H1 (cell line): ENCODE results near the gene RDH11. TPM values are rescaled to one million over a fixed set of nuclear protein-coding genes. Genes with fewer than 3 reads are reported as not detected.

Experiments
- CTCF ChIA-PET: fragments of 300-600 bp; sonication (Branson Sonifier 250); formaldehyde crosslinking; loops from one replicate; lab custom pipeline; 2021; ENCODE audit not compliant: partially characterized antibody; lab: Charles Lee
- POLR2A ChIA-PET: fragments of 300-600 bp; sonication (Branson Sonifier 250); formaldehyde crosslinking; loops from one replicate; lab custom pipeline; 2021; ENCODE audit warnings: inconsistent platforms; ENCODE audit not compliant: partially characterized antibody; lab: Charles Lee
- DNase-seq, 2 experiments: peaks; one replicate each; pipeline versions ENCODE4 v3.0.0 to v3.0.0-alpha.2; 2010 to 2022; ENCODE audit warnings: low spot score in 2 of 2, low read depth in 1 of 2, mixed read lengths in 1 of 2
- FAIRE-seq: peaks from 2 replicates; lab custom pipeline; 2011; peaks lifted over from hg19 to GRCh38; lab: Jason Lieb, UNC
- H2AFZ ChIP-seq: 2 replicates; pipeline ENCODE4 v1.8.1; 2012; ENCODE audit warnings: low read length, inconsistent platforms
- H2AK5ac ChIP-seq: 2 replicates; pipeline ENCODE4 v1.6.1; 2013; ENCODE audit warnings: low read depth, low read length
- H2BK120ac ChIP-seq: replicated peaks from 2 replicates; pipeline ENCODE3; 2013; ENCODE audit warnings: low read depth, low read length, inconsistent platforms
- H2BK12ac ChIP-seq: 2 replicates; pipeline ENCODE4 v1.6.1; 2013; ENCODE audit warnings: low read depth, low read length
- H2BK15ac ChIP-seq: 2 replicates; pipeline ENCODE4 v1.6.1; 2013; ENCODE audit warnings: low read length
- H2BK20ac ChIP-seq: 2 replicates; pipeline ENCODE4 v1.6.1; 2013; ENCODE audit warnings: low read length
- H2BK5ac ChIP-seq: 2 replicates; pipeline ENCODE4 v1.6.1; 2013; ENCODE audit warnings: low read depth, low read length
- H3K14ac ChIP-seq: 2 replicates; pipeline ENCODE4 v1.6.1; 2013; ENCODE audit warnings: inconsistent platforms; ENCODE audit not compliant: insufficient read length
- H3K18ac ChIP-seq: 2 replicates; pipeline ENCODE4 v1.6.1; 2013; ENCODE audit warnings: low read length; ENCODE audit errors: extremely low read depth
- H3K23ac ChIP-seq: 2 replicates; pipeline ENCODE4 v1.6.1; 2013; ENCODE audit warnings: inconsistent platforms; ENCODE audit not compliant: insufficient read length
- H3K23me2 ChIP-seq: 2 replicates; pipeline ENCODE4 v1.6.1; 2013; ENCODE audit warnings: low read depth, low read length
- H3K27ac ChIP-seq: 2 replicates; pipeline ENCODE4 v1.6.1; 2011; ENCODE audit warnings: low read depth, low read length, inconsistent platforms
- H3K27me3 ChIP-seq, 4 experiments: replicated peaks in 1 of 4; 1 replicate in 1 of 4; 2 replicates in 3 of 4; pipeline versions ENCODE4 v1.6.1 to v1.8.1; 2011 to 2013; ENCODE audit warnings: low read length in 3 of 4, mild to moderate bottlenecking in 3 of 4, inconsistent platforms in 2 of 4, mixed read lengths in 2 of 4, moderate library complexity in 1 of 4; ENCODE audit not compliant: control insufficient read depth in 3 of 4, insufficient read depth in 3 of 4; ENCODE audit errors: extremely low read depth in 1 of 4
- H3K36me3 ChIP-seq, 4 experiments: 2 replicates each; pipeline versions ENCODE4 v1.6.1 to v1.8.1; 2011 to 2013; ENCODE audit warnings: mild to moderate bottlenecking in 4 of 4, low read length in 3 of 4, moderate library complexity in 2 of 4, control low read depth in 1 of 4, inconsistent platforms in 1 of 4; ENCODE audit not compliant: insufficient read depth in 4 of 4, control insufficient read depth in 2 of 4
- H3K4ac ChIP-seq: replicated peaks from 2 replicates; pipeline ENCODE3; 2013; ENCODE audit warnings: low read length, low read depth, mixed read lengths, inconsistent platforms; ENCODE audit not compliant: insufficient read length
- H3K4me1 ChIP-seq, 4 experiments: replicated peaks in 1 of 4; 1 replicate in 1 of 4; 2 replicates in 3 of 4; pipeline versions ENCODE4 v1.6.1 to v1.8.1; 2011 to 2013; ENCODE audit warnings: low read length in 3 of 4, inconsistent platforms in 2 of 4, mixed read lengths in 1 of 4; ENCODE audit not compliant: insufficient read depth in 4 of 4, control insufficient read depth in 3 of 4
- H3K4me2 ChIP-seq, 2 experiments: 2 replicates each; pipeline versions ENCODE4 v1.6.1 to v1.8.1; 2011 to 2013; ENCODE audit warnings: low read depth in 2 of 2, low read length in 2 of 2, control low read depth in 1 of 2, inconsistent platforms in 1 of 2, mild to moderate bottlenecking in 1 of 2; ENCODE audit not compliant: insufficient read depth in 1 of 2
- H3K4me3 ChIP-seq, 4 experiments: fragments of 200-600, 300-600 bp in 1 of 4; sonication (generic), shearing (Covaris generic), sonication (Bioruptor Twin) in 1 of 4; 2 replicates each; pipeline versions ENCODE4 v1.5.1 to v1.8.1; 2011 to 2016; ENCODE audit warnings: low read length in 4 of 4, low read depth in 3 of 4, control low read depth in 2 of 4, inconsistent platforms in 2 of 4, mild to moderate bottlenecking in 2 of 4, mixed read lengths in 1 of 4, moderate library complexity in 1 of 4; ENCODE audit not compliant: insufficient read depth in 2 of 4; ENCODE audit errors: extremely low read depth in 1 of 4
- H3K56ac ChIP-seq: replicated peaks from 2 replicates; pipeline ENCODE3; 2013; ENCODE audit warnings: low read depth, mild to moderate bottlenecking, mixed read lengths, low read length, inconsistent platforms; ENCODE audit not compliant: insufficient read length
- H3K79me1 ChIP-seq: 2 replicates; pipeline ENCODE4 v1.6.1; 2013; ENCODE audit warnings: low read depth, low read length, control low read depth
- H3K79me2 ChIP-seq, 2 experiments: 2 replicates each; pipeline versions ENCODE4 v1.6.1 to v1.8.1; 2012 to 2013; ENCODE audit warnings: low read length in 2 of 2, mild to moderate bottlenecking in 2 of 2, inconsistent platforms in 1 of 2; ENCODE audit not compliant: insufficient read depth in 2 of 2, control insufficient read depth in 1 of 2
- H3K9ac ChIP-seq, 4 experiments: replicated peaks in 1 of 4; 1 replicate in 1 of 4; 2 replicates in 3 of 4; pipeline versions ENCODE4 v1.6.1 to v1.8.1; 2011 to 2013; ENCODE audit warnings: low read depth in 3 of 4, low read length in 3 of 4, control low read depth in 2 of 4, mild to moderate bottlenecking in 2 of 4, moderate library complexity in 2 of 4, inconsistent platforms in 1 of 4; ENCODE audit errors: extremely low read depth in 1 of 4
- H3K9me3 ChIP-seq, 2 experiments: 2 replicates each; pipeline versions ENCODE4 v1.6.1 to v1.8.1; 2012 to 2013; ENCODE audit warnings: mild to moderate bottlenecking in 2 of 2, moderate library complexity in 2 of 2, control low read depth in 1 of 2, inconsistent platforms in 1 of 2, low read depth in 1 of 2, low read length in 1 of 2, mixed read lengths in 1 of 2; ENCODE audit not compliant: insufficient read depth in 2 of 2
- H4K20me1 ChIP-seq, 2 experiments: replicated peaks in 1 of 2; 2 replicates each; pipeline versions ENCODE3 to v1.8.1; 2011 to 2013; ENCODE audit warnings: inconsistent platforms in 2 of 2, low read length in 2 of 2, mild to moderate bottlenecking in 1 of 2; ENCODE audit not compliant: insufficient read depth in 2 of 2, control insufficient read depth in 1 of 2
- H4K5ac ChIP-seq: 2 replicates; pipeline ENCODE4 v1.6.1; 2013; ENCODE audit warnings: low read length, low read depth, mixed read lengths, inconsistent platforms; ENCODE audit not compliant: insufficient read length
- H4K8ac ChIP-seq: 2 replicates; pipeline ENCODE4 v1.8.0; 2013; ENCODE audit warnings: mild to moderate bottlenecking, moderate library complexity, low read length, inconsistent platforms; ENCODE audit not compliant: insufficient read depth; ENCODE audit errors: extremely low read depth
- H4K91ac ChIP-seq: replicated peaks from 2 replicates; pipeline ENCODE3; 2013; ENCODE audit warnings: low read length, mixed read lengths, inconsistent platforms; ENCODE audit not compliant: insufficient read length
- ATF3 ChIP-seq: IDR thresholded peaks from 2 replicates; pipeline ENCODE4 v1.6.1; 2011; ENCODE audit warnings: low read depth, mild to moderate bottlenecking, low read length; ENCODE audit not compliant: insufficient read depth
- CBX8 ChIP-seq: fragments of 300-800, 300-1000 bp; sonication (generic); IDR thresholded peaks from 2 replicates; pipeline ENCODE4 v1.7.1; 2016; ENCODE audit warnings: low read depth, low read length, borderline replicate concordance
- CEBPB ChIP-seq: IDR thresholded peaks from 2 replicates; pipeline ENCODE4 v1.6.1; 2012; ENCODE audit warnings: low read depth, low read length
- CREB1 ChIP-seq: IDR thresholded peaks from 2 replicates; pipeline ENCODE4 v1.6.1; 2012; ENCODE audit warnings: inconsistent platforms
- GABPA ChIP-seq: IDR thresholded peaks from 2 replicates; pipeline ENCODE4 v1.6.1; 2011; ENCODE audit warnings: mild to moderate bottlenecking, low read length, moderate library complexity, borderline replicate concordance; ENCODE audit not compliant: insufficient read depth
- GTF2F1 ChIP-seq: IDR thresholded peaks from 2 replicates; pipeline ENCODE4 v1.6.1; 2012; ENCODE audit warnings: low read depth, low read length, improper control_type of control experiment, borderline replicate concordance
- NRF1 ChIP-seq: IDR thresholded peaks from 2 replicates; pipeline ENCODE4 v1.6.1; 2011; ENCODE audit warnings: mild to moderate bottlenecking, low read depth, low read length, improper control_type of control experiment
- POLR2AphosphoS5 ChIP-seq: IDR thresholded peaks from 2 replicates; pipeline ENCODE4 v1.6.1; 2011; ENCODE audit warnings: low read depth, low read length
- RNF2 ChIP-seq: fragments of 200-900, 300-1000 bp; sonication (generic); IDR thresholded peaks from 2 replicates; pipeline ENCODE4 v1.7.1; 2016; ENCODE audit warnings: borderline replicate concordance, low read depth, mild to moderate bottlenecking, antibody characterized with exemption, low read length; ENCODE audit not compliant: poor library complexity, severe bottlenecking; ENCODE audit errors: missing control alignments
- SAP30 ChIP-seq: fragments of 300-600 bp; sonication (generic); IDR thresholded peaks from 2 replicates; pipeline ENCODE4 v1.7.1; 2012; ENCODE audit warnings: low read length, moderate library complexity, mild to moderate bottlenecking, inconsistent platforms; ENCODE audit not compliant: insufficient read depth, insufficient replicate concordance
- TAF1 ChIP-seq: IDR thresholded peaks from 2 replicates; pipeline ENCODE4 v1.6.1; 2011; ENCODE audit warnings: mild to moderate bottlenecking, low read depth, low read length
- TCF12 ChIP-seq: IDR thresholded peaks from 2 replicates; pipeline ENCODE4 v1.6.1; 2011; ENCODE audit warnings: low read depth, mild to moderate bottlenecking, low read length
- WGBS, 2 experiments: shearing (Covaris generic) in 1 of 2; methylation state at CpG; one replicate each; pipeline versions ENCODE4 v1.1.6 to v1.1.7; 2013 to 2015; ENCODE audit warnings: low lambda C conversion rate in 2 of 2, mixed read lengths in 2 of 2, inconsistent platforms in 1 of 2, low coverage in 1 of 2, missing lambda C conversion rate in 1 of 2; ENCODE audit not compliant: insufficient replicate concordance in 2 of 2, insufficient coverage in 1 of 2, insufficient read length in 1 of 2; ENCODE audit errors: extremely low coverage in 1 of 2, missing lambda C conversion rate in 1 of 2; 5-methylcytosine and 5-hydroxymethylcytosine counted together
- polyA plus RNA-seq, 7 experiments: library from polyadenylated mRNA; depleted of rRNA in 3 of 7; stranded (reverse) in 5 of 7; unstranded in 2 of 7; fragments of >200 nt in 5 of 7; fragments of 200-250 nt in 2 of 7; gene quantifications; 1 replicate in 5 of 7; 2 replicates in 1 of 7; 4 replicates in 1 of 7; pipeline versions ENCODE4 v1.2.1 to v1.2.3, GENCODE V29; 2011 to 2013; ENCODE audit warnings: missing spikeins in 2 of 7, mixed read lengths in 2 of 7
- total RNA-seq: library from RNA; stranded (reverse); fragmentation: NEBNext Ultra II Directional; extraction: Animal tissue kit (Norgen Biotek cat#: 25700); gene quantifications from 2 replicates; pipeline ENCODE4 v1.2.1, GENCODE V29; 2021

RDH11 gene
- total and polyA plus RNA-seq, 2 of the 8 experiments (the other 6 are each of a cell fraction or from before 2014, with no cell fraction given), result 104 to 117 TPM

- Histone ChIP-seq H3K23me2 (no peaks in the 10 kb centered on the region), H3K56ac (no peak overlapping the region), H3K27ac (no peak overlapping the region), H2BK20ac (no peak overlapping the region), H3K27me3 (no peaks in the 10 kb centered on the region), H2BK12ac (no peak overlapping the region), H4K5ac (no peak overlapping the region), H2BK15ac (no peak overlapping the region), H4K8ac (no peak overlapping the region), H4K91ac (no peak overlapping the region), H3K4me1 (no peaks in the 10 kb centered on the region), H3K4me3 (no peak overlapping the region), H2BK5ac (no peak overlapping the region), H2BK120ac (no peak overlapping the region), H3K14ac (no peak overlapping the region), H2AK5ac (no peak overlapping the region), H3K18ac (no peak overlapping the region), H3K4me2 (no peak overlapping the region), H3K79me1 (no peaks in the 10 kb centered on the region), H2AFZ (no peak overlapping the region), H3K36me3 (peaks cover 0 to 18% (median 14%) of the 10 kb centered on the region in 4 experiments; a peak in 6 of 8 replicates), H3K79me2 (no peaks in the 10 kb centered on the region), H3K9me3 (no peaks in the 10 kb centered on the region), H3K23ac (no peak overlapping the region), H4K20me1 (peaks cover 2% of the 10 kb centered on the region in 2 experiments), H3K4ac (no peak overlapping the region), H3K9ac (no peak overlapping the region)
- DNase-seq (no peak), FAIRE-seq (no peak)
- WGBS, 2 experiments, result 85% methylated on average over 5 of the region's 5 CpGs; no CpG with 5 or more reads in 1 of the 2 experiments
- ChIA-PET CTCF (interaction anchor here (0.9 to 3.5 kb wide), 8 partner anchors 15 to 215 kb away, joined by 3 to 9 read pairs (median 4); no protein-coding TSS in a partner anchor), POLR2A (interaction anchor here (1.0 to 2.5 kb wide), 2 partner anchors 22 to 33 kb away, joined by 4 to 6 read pairs; partner anchors contain the start of gene ARG2)
- no peak for TF ChIP-seq CBX8
- no peak for TF ChIP-seq POLR2AphosphoS5
- no peak for TF ChIP-seq CEBPB
- TF ChIP-seq RNF2, result no peak
- TF ChIP-seq GTF2F1, result no peak
- no peak for TF ChIP-seq TAF1
- no peak for TF ChIP-seq CREB1
- TF ChIP-seq TCF12, result no peak
- TF ChIP-seq ATF3, result no peak
- TF ChIP-seq SAP30, result no peak
- no peak for TF ChIP-seq GABPA
- no peak for TF ChIP-seq NRF1
These were observed 53.4 kb downstream of the RDH11 start for GRCh38 chr14:67641902-67642749.
